22Rv1 (cell line): ENCODE measurements around the gene ARHGAP10.

Experiments used
- H3K27ac ChIP-seq: fragments of 450-650 bp; 2 replicates; pipeline ENCODE4 v1.5.1; 2017
- ZFX ChIP-seq: fragments of 450-650 bp; IDR thresholded peaks from 2 replicates; pipeline ENCODE4 v1.6.1; 2017; ENCODE audit warnings: antibody characterized with exemption, borderline replicate concordance
- TF ChIP-seq, protein P1 (sequence below): fragments of 450-650 bp; IDR thresholded peaks from 2 replicates; pipeline ENCODE4 v1.5.1; 2017; ENCODE audit warnings: mild to moderate bottlenecking

Gene ARHGAP10

GRCh38 chr4:147799986-147800555 is 68.2 kb downstream of the ARHGAP10 start:
- TF ChIP-seq, protein P1, sequence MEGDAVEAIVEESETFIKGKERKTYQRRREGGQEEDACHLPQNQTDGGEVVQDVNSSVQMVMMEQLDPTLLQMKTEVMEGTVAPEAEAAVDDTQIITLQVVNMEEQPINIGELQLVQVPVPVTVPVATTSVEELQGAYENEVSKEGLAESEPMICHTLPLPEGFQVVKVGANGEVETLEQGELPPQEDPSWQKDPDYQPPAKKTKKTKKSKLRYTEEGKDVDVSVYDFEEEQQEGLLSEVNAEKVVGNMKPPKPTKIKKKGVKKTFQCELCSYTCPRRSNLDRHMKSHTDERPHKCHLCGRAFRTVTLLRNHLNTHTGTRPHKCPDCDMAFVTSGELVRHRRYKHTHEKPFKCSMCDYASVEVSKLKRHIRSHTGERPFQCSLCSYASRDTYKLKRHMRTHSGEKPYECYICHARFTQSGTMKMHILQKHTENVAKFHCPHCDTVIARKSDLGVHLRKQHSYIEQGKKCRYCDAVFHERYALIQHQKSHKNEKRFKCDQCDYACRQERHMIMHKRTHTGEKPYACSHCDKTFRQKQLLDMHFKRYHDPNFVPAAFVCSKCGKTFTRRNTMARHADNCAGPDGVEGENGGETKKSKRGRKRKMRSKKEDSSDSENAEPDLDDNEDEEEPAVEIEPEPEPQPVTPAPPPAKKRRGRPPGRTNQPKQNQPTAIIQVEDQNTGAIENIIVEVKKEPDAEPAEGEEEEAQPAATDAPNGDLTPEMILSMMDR: no peak
- no peak for TF ChIP-seq ZFX
- H3K27ac ChIP-seq: no peak overlapping the region

DNA sequence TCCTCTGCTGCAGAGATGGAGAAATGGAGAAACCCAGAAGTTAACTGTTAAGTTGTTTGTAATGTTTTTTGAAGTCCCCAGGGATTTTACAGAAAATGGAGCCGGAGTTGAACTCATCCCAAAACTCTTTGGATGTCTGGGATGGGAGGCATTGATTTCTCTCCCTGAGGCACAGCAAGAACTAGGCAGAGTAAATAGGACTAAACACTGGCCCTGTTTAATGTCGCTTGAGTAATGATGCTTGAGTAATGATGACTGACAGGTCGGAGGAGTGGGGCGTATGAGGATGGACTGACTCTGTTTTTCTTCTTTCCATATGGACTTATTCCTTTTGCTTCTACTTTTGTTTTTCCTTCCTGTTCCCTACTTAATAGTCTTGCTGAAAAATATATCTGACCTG is 69.9 kb downstream of the ARHGAP10 start:
- TF ChIP-seq, protein P1: no peak
- TF ChIP-seq ZFX: no peak
- H3K27ac ChIP-seq: no peak overlapping the region

- no peak for TF ChIP-seq ZFX
- TF ChIP-seq, protein P1: no peak
- H3K27ac ChIP-seq: no peak overlapping the region
These were observed 70.5 kb downstream of the ARHGAP10 start for GRCh38 chr4:147802346-147802745.

DNA sequence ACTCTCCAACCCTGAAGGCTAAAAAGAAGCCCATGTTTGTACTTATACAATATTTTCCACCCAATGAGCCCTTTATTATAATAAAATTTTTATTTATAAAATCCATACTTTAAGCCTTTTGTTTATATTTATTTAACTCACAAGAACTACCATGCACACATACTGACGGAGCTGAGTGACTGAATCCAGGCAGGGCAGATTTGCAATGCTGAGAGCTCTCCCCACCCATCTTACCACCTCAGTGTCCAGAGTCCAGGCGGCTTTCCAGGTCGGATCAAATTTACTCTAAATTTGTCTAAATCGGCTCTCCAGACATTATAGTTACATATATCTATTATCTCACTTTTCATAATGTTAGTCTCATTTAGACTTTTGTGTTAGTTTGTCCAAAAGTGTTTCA is 74.1 kb downstream of the ARHGAP10 start:
- TF ChIP-seq ZFX: no peak
- TF ChIP-seq, protein P1: no peak
- no peak overlapping the region for H3K27ac ChIP-seq

GRCh38 chr4:147808447-147808846 is 76.6 kb downstream of the ARHGAP10 start:
- H3K27ac ChIP-seq: no peak overlapping the region
- TF ChIP-seq, protein P1: no peak
- no peak for TF ChIP-seq ZFX

DNA sequence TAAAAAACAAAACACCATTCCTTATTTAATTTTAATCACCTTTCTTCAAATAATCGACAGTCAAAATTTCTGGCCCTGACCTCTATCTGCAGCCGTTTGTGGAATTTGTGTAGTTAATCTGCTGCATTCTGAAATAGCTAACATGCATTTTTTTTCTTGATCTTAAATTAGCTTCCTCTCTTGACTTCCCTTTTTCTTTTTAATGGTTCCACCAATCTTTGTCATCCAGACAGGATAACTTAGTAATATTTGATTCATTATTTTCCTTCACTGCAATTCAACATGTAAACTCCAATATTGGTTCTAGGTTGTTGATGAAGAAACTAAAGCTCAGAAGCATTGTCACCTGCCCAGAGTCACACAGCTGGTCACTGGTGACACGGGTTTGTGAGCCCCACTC is 77.3 kb downstream of the ARHGAP10 start:
- TF ChIP-seq, protein P1: no peak
- no peak for TF ChIP-seq ZFX
- H3K27ac ChIP-seq: no peak overlapping the region

GRCh38 chr4:147811878-147812277 is 80.0 kb downstream of the ARHGAP10 start:
- no peak for TF ChIP-seq ZFX
- TF ChIP-seq, protein P1: no peak

More at GRCh38 chr4:147811878-147812277, 80.0 kb downstream of the ARHGAP10 start:
- no peak overlapping the region for H3K27ac ChIP-seq
